Activated CD4-positive, alpha-beta T cell treated with anti-CD3 and anti-CD28 coated beads, Interleukin-2, amount 10 ng/mL, durations not matched to agents 7 days and 5 days (primary cell): ENCODE results near the gene BTD. TPM values are rescaled to one million over a fixed set of nuclear protein-coding genes. Genes with fewer than 3 reads are reported as not detected.

Source experiments
- CTCF ChIA-PET: fragments of 350-600 bp; sonication (Branson Sonifier 250); formaldehyde crosslinking; loops from one replicate; lab custom pipeline; 2021; ENCODE audit warnings: antibody characterized with exemption; lab: Charles Lee
- POLR2A ChIA-PET: fragments of 350-600 bp; sonication (Branson Sonifier 250); formaldehyde crosslinking; loops from one replicate; lab custom pipeline; 2021; ENCODE audit warnings: antibody characterized with exemption; lab: Charles Lee
- DNase-seq: peaks from one replicate; pipeline ENCODE4 v3.0.0-alpha.2; 2020
- H3K27ac Mint-ChIP-seq: one replicate; pipeline ENCODE4 v1.8.0; 2021; ENCODE audit warnings: mild to moderate bottlenecking, moderate library complexity, mixed read lengths
- H3K27me3 Mint-ChIP-seq: one replicate; pipeline ENCODE4 v1.8.0; 2021; ENCODE audit warnings: mixed read lengths
- H3K36me3 Mint-ChIP-seq: one replicate; pipeline ENCODE4 v1.8.0; 2021; ENCODE audit warnings: low read depth, mixed read lengths
- H3K4me1 Mint-ChIP-seq: one replicate; pipeline ENCODE4 v1.8.0; 2021; ENCODE audit warnings: mixed read lengths
- H3K4me3 Mint-ChIP-seq: one replicate; pipeline ENCODE4 v1.8.0; 2021; ENCODE audit warnings: mild to moderate bottlenecking, moderate library complexity, mixed read lengths
- H3K9me3 Mint-ChIP-seq: one replicate; pipeline ENCODE4 v1.8.0; 2021; ENCODE audit warnings: mixed read lengths
- total RNA-seq, 2 experiments: library from RNA; stranded (reverse); gene quantifications; one replicate each; pipeline ENCODE4 v1.2.3, GENCODE V29; 2021

The BTD gene
- total RNA-seq, result 1 to 10 TPM; 6.6 to 8.1 TPM

GRCh38 chr3:15601399-15602145, at the start of gene BTD, which contains the start of gene HACL1:
Gene BTD, plus strand, starts transcription at chr3:15601745. Its CDS starts 33,695 bp downstream, at chr3:15635440.
Gene HACL1, minus strand, starts transcription at chr3:15601569. Its CDS starts 106 bp downstream, at chr3:15601463.
- H3K9me3 Mint-ChIP-seq, result peaks cover 5% of the 10 kb centered on the region
- H3K4me3 Mint-ChIP-seq, result peak within 1 kb of the TSS; percentile 98
- H3K36me3 Mint-ChIP-seq, result peaks cover 41% of the 10 kb centered on the region
- peak; percentile 99 for DNase-seq
- CTCF ChIA-PET, result interaction anchor here (0.6 to 1.6 kb wide), 7 partner anchors 10 to 496 kb away, joined by 3 to 4 read pairs (median 3); no protein-coding TSS in a partner anchor
- H3K27me3 Mint-ChIP-seq, result no peaks in the 10 kb centered on the region
- POLR2A ChIA-PET, result no interaction called here
- peaks cover 35% of the 10 kb centered on the region for H3K4me1 Mint-ChIP-seq
- peak within 1 kb of the TSS; percentile 98 for H3K27ac Mint-ChIP-seq

DNA sequence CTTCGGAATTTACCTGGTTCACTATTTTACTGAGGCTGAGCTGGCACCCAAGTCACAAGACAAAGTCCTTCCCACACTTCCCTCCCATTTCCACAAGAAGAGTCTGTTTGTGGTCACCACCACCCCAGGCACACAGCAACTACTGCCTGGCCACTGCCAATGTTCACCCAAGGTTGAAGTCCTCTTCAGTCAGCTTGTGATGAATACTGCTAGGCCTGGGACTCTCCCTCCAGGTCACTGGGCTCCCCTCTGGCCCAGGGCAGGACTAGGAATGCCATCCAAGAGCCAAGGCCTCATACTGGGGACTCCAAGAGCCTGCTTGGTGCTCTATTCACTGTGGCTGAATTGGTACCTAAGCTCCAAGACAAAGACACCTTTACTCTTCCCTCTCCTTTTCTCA, 49.6 kb upstream of the BTD start:
- DNase-seq, result no peak
- POLR2A ChIA-PET, result no interaction called here
- Mint-ChIP-seq H3K36me3 (peaks cover 31% of the 10 kb centered on the region), H3K9me3 (peaks cover 9% of the 10 kb centered on the region), H3K4me3 (no peak overlapping the region), H3K4me1 (peaks cover 28% of the 10 kb centered on the region), H3K27ac (no peak overlapping the region), H3K27me3 (peaks cover under 1% of the 10 kb centered on the region)
- CTCF ChIA-PET, result interaction anchor here (0.5 kb wide), 1 partner anchor 102 kb away, joined by 3 read pairs; no protein-coding TSS in a partner anchor

GRCh38 chr3:15553749-15554148, 47.8 kb upstream of the BTD start:
- CTCF ChIA-PET, result interaction anchor here (1.2 kb wide), 1 partner anchor 11 kb away, joined by 3 read pairs; no protein-coding TSS in a partner anchor
- Mint-ChIP-seq H3K36me3 (peaks cover 25% of the 10 kb centered on the region), H3K27ac (no peak overlapping the region), H3K9me3 (peaks cover 5% of the 10 kb centered on the region), H3K27me3 (no peaks in the 10 kb centered on the region), H3K4me3 (no peak overlapping the region), H3K4me1 (peaks cover 40% of the 10 kb centered on the region)
- no peak for DNase-seq
- POLR2A ChIA-PET, result no interaction called here

DNA sequence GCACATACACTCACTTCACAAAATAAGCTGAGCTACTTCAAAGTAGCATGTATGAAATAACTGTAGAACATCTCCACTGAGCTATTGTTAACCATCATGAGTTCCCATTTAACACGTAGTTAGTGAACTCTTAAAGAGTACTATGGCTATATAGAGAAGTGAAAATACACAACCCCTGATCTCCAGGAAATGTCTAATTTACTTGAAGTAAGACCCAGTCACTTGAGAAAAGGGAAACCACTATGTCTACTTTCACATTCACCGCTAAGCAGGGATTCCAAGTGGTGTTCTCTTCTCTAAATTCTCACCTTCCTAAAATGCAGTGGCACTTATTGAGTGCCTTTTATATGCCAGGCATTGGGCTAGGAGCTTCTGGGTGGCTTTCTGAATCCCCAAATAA, 45.0 kb upstream of the BTD start:
- Mint-ChIP-seq H3K27me3 (no peaks in the 10 kb centered on the region), H3K4me3 (peak overlapping the region; percentile 40), H3K27ac (peak overlapping the region; percentile 82), H3K36me3 (peaks cover 19% of the 10 kb centered on the region), H3K9me3 (no peaks in the 10 kb centered on the region), H3K4me1 (peaks cover 41% of the 10 kb centered on the region)
- ChIA-PET POLR2A (interaction anchor here (0.7 kb wide), 1 partner anchor 15 kb away, joined by 3 read pairs; no protein-coding TSS in a partner anchor), CTCF (interaction anchor here (0.6 to 1.7 kb wide), 8 partner anchors 12 to 351 kb away, joined by 3 to 6 read pairs (median 4); partner anchors contain the start of gene CAPN7)
- DNase-seq, result peak; percentile 34

- Mint-ChIP-seq H3K4me3 (peak overlapping the region; percentile 2), H3K27me3 (no peaks in the 10 kb centered on the region), H3K36me3 (peaks cover 19% of the 10 kb centered on the region), H3K4me1 (peaks cover 41% of the 10 kb centered on the region), H3K9me3 (no peaks in the 10 kb centered on the region), H3K27ac (peak overlapping the region; percentile 73)
- ChIA-PET CTCF (interaction anchor here (0.9 to 1.7 kb wide), 4 partner anchors 11 to 289 kb away, joined by 3 to 6 read pairs (median 5); no protein-coding TSS in a partner anchor), POLR2A (no interaction called here)
- DNase-seq, result peak; percentile 87
These were observed 44.0 kb upstream of the BTD start for GRCh38 chr3:15557511-15557946.

GRCh38 chr3:15558581-15558980, 43.0 kb upstream of the BTD start:
- DNase-seq, result no peak
- no peaks in the 10 kb centered on the region for H3K9me3 Mint-ChIP-seq
- H3K27ac Mint-ChIP-seq, result no peak overlapping the region
- H3K4me1 Mint-ChIP-seq, result peaks cover 35% of the 10 kb centered on the region
- H3K27me3 Mint-ChIP-seq, result no peaks in the 10 kb centered on the region
- CTCF ChIA-PET, result interaction anchor here (0.9 kb wide), 2 partner anchors 8 to 15 kb away, joined by 3 to 5 read pairs; no protein-coding TSS in a partner anchor
- H3K4me3 Mint-ChIP-seq, result no peak overlapping the region
- H3K36me3 Mint-ChIP-seq, result peaks cover 23% of the 10 kb centered on the region
- POLR2A ChIA-PET, result no interaction called here

- H3K4me1 Mint-ChIP-seq, result peaks cover 12% of the 10 kb centered on the region
- H3K27ac Mint-ChIP-seq, result no peak overlapping the region
- H3K36me3 Mint-ChIP-seq, result peaks cover 39% of the 10 kb centered on the region
- DNase-seq, result no peak
- ChIA-PET POLR2A (no interaction called here), CTCF (no interaction called here)
- no peak overlapping the region for H3K4me3 Mint-ChIP-seq
- H3K9me3 Mint-ChIP-seq, result no peaks in the 10 kb centered on the region
- H3K27me3 Mint-ChIP-seq, result no peaks in the 10 kb centered on the region
These were observed 39.0 kb upstream of the BTD start for GRCh38 chr3:15562560-15562959.

- POLR2A ChIA-PET, result no interaction called here
- no peaks in the 10 kb centered on the region for H3K9me3 Mint-ChIP-seq
- DNase-seq, result no peak
- H3K4me3 Mint-ChIP-seq, result no peak overlapping the region
- no peaks in the 10 kb centered on the region for H3K27me3 Mint-ChIP-seq
- H3K4me1 Mint-ChIP-seq, result peaks cover 10% of the 10 kb centered on the region
- H3K36me3 Mint-ChIP-seq, result peaks cover 45% of the 10 kb centered on the region
- CTCF ChIA-PET, result no interaction called here
- H3K27ac Mint-ChIP-seq, result no peak overlapping the region
These were observed 38.4 kb upstream of the BTD start for GRCh38 chr3:15563190-15563589.

DNA sequence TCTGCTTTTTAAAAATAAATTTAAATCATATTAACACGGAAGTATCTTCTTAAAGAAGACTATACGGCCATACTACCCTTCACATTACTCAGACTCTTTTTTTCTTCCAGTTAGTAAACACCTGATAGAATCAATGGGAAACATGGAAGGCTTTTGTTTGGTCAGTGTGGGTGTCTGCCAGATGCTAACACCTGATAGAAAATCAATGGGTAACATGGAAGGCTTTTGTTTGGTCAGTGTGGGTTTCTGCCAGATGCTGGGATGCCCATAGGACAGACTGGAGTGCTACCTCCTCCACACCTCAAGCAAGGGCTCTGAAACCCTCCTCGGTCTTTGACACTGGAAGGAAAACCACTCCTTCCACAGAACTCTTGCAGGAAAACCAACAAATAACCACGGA, 29.4 kb upstream of the BTD start:
- Mint-ChIP-seq H3K36me3 (peaks cover 34% of the 10 kb centered on the region), H3K4me1 (peaks cover 9% of the 10 kb centered on the region), H3K4me3 (no peak overlapping the region), H3K27ac (no peak overlapping the region), H3K9me3 (no peaks in the 10 kb centered on the region), H3K27me3 (no peaks in the 10 kb centered on the region)
- no peak for DNase-seq
- POLR2A ChIA-PET, result no interaction called here
- CTCF ChIA-PET, result no interaction called here

- Mint-ChIP-seq H3K27me3 (no peaks in the 10 kb centered on the region), H3K36me3 (peaks cover 29% of the 10 kb centered on the region), H3K4me3 (no peak overlapping the region), H3K4me1 (peaks cover 1% of the 10 kb centered on the region), H3K9me3 (no peaks in the 10 kb centered on the region), H3K27ac (no peak overlapping the region)
- ChIA-PET CTCF (interaction anchor here (1.3 kb wide), 1 partner anchor 11 kb away, joined by 5 read pairs; no protein-coding TSS in a partner anchor), POLR2A (no interaction called here)
- no peak for DNase-seq
These were observed 26.1 kb upstream of the BTD start for GRCh38 chr3:15575446-15575845.

DNA sequence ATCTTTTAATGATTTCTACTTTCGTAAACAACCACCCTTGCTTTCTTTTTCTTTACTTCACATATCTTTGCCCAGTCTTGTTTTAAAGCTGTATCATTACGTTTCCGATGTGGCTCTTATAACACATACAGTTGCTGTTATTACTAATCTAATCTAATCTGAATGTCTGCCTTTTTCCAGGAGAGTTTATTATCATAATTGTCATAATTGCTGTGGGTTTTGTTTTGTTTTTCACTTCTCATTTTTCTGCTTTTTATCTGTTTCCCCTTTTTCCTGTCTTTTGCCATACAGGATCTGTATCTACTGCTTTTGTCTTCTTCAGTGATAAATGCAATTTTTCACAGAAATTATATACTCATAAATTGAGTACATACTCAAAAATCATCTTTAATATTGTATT, 25.1 kb upstream of the BTD start:
- H3K4me3 Mint-ChIP-seq, result no peak overlapping the region
- no peak overlapping the region for H3K27ac Mint-ChIP-seq
- H3K27me3 Mint-ChIP-seq, result no peaks in the 10 kb centered on the region
- DNase-seq, result no peak
- no peaks in the 10 kb centered on the region for H3K9me3 Mint-ChIP-seq
- ChIA-PET POLR2A (no interaction called here), CTCF (no interaction called here)
- peaks cover 26% of the 10 kb centered on the region for H3K36me3 Mint-ChIP-seq
- peaks cover 1% of the 10 kb centered on the region for H3K4me1 Mint-ChIP-seq

DNA sequence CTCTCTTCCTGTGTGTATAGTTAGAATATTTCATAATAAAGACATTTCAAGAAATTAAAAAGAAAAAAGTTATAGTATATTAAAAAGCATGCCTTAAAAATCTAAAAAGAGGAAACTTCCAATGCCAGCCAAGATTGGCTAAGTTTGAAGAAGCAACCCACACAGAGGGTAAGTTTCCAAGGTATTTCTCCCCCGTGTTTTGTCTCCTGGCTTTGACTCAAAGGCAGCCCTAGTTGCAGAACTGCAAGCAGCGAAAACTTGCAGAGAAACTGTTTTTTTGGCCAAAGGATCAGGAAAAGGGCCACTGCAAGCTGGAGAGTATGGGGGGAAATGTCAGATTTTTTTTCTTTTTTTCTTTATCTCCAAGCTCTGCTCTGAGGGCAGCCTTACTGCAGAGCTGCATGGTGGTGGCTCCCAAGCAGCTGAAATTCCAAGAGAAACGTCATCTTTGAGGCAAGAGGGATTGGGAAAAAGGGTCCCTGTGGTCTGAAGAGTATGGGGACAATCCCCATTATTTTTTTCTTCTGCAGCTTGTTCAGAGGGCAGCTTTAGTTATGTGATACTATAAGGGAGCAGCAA, 23.2 kb upstream of the BTD start:
- CTCF ChIA-PET, result no interaction called here

GRCh38 chr3:15579051-15579450, 22.5 kb upstream of the BTD start:
- CTCF ChIA-PET, result no interaction called here
- POLR2A ChIA-PET, result no interaction called here
- no peak for DNase-seq
- no peaks in the 10 kb centered on the region for H3K4me1 Mint-ChIP-seq
- no peak overlapping the region for H3K27ac Mint-ChIP-seq
- no peaks in the 10 kb centered on the region for H3K27me3 Mint-ChIP-seq
- no peaks in the 10 kb centered on the region for H3K9me3 Mint-ChIP-seq
- peaks cover 21% of the 10 kb centered on the region for H3K36me3 Mint-ChIP-seq
- H3K4me3 Mint-ChIP-seq, result no peak overlapping the region

More for the DNA sequence above, 23.2 kb upstream of the BTD start:
- H3K27ac Mint-ChIP-seq, result no peak overlapping the region
- H3K4me1 Mint-ChIP-seq, result no peaks in the 10 kb centered on the region
- POLR2A ChIA-PET, result no interaction called here
- H3K36me3 Mint-ChIP-seq, result peaks cover 26% of the 10 kb centered on the region
- no peak overlapping the region for H3K4me3 Mint-ChIP-seq
- no peaks in the 10 kb centered on the region for H3K9me3 Mint-ChIP-seq
- no peaks in the 10 kb centered on the region for H3K27me3 Mint-ChIP-seq
- DNase-seq, result no peak
